HG03066 (cell line): ENCODE results near the gene CELF2.

Experiments used
- ATAC-seq: cut with Tn5 transposase; IDR thresholded peaks from one replicate; pipeline ENCODE4 v1.9.1; 2021; ENCODE audit warnings: low read depth; ENCODE audit not compliant: unreplicated experiment

CELF2 gene

GRCh38 chr10:11057018-11057417, 39.3 kb downstream of the CELF2 start:
- no peak for ATAC-seq

GRCh38 chr10:11057448-11057847, 39.8 kb downstream of the CELF2 start:
- no peak for ATAC-seq

- no peak for ATAC-seq
These were observed 40.3 kb downstream of the CELF2 start for GRCh38 chr10:11057994-11058393.

GRCh38 chr10:11058965-11059364, 41.3 kb downstream of the CELF2 start:
- ATAC-seq: no peak

GRCh38 chr10:11063856-11064255, 46.2 kb downstream of the CELF2 start:
- no peak for ATAC-seq

GRCh38 chr10:11064832-11065231, 47.2 kb downstream of the CELF2 start:
- no peak for ATAC-seq

GRCh38 chr10:11065567-11065966, 47.9 kb downstream of the CELF2 start:
- ATAC-seq: no peak

- ATAC-seq: no peak
These were observed 48.8 kb downstream of the CELF2 start for GRCh38 chr10:11066520-11066919.

GRCh38 chr10:11068861-11069633, 51.4 kb downstream of the CELF2 start:
- ATAC-seq: no peak

GRCh38 chr10:11073410-11073809, 55.7 kb downstream of the CELF2 start:
- ATAC-seq: no peak

- ATAC-seq: peak; percentile 71
These were observed 57.0 kb downstream of the CELF2 start for GRCh38 chr10:11074536-11075267.

- no peak for ATAC-seq
These were observed 58.5 kb downstream of the CELF2 start for GRCh38 chr10:11076221-11076620.

- no peak for ATAC-seq
These were observed 62.9 kb downstream of the CELF2 start for GRCh38 chr10:11080564-11080984.

GRCh38 chr10:11081408-11081807, 63.7 kb downstream of the CELF2 start:
- ATAC-seq: no peak

GRCh38 chr10:11082526-11082925, 64.9 kb downstream of the CELF2 start:
- ATAC-seq: no peak

- no peak for ATAC-seq
These were observed 65.4 kb downstream of the CELF2 start for GRCh38 chr10:11083051-11083450.

GRCh38 chr10:11085545-11085944, 67.9 kb downstream of the CELF2 start:
- ATAC-seq: no peak

- ATAC-seq: no peak
These were observed 68.6 kb downstream of the CELF2 start for GRCh38 chr10:11086177-11086840.

- no peak for ATAC-seq
These were observed 69.7 kb downstream of the CELF2 start for GRCh38 chr10:11087372-11087771.

GRCh38 chr10:11088709-11089108, 71.0 kb downstream of the CELF2 start:
- no peak for ATAC-seq

- no peak for ATAC-seq
These were observed 71.6 kb downstream of the CELF2 start for GRCh38 chr10:11089272-11089671.
